ENCODE data around the gene AOPEP.
"Not testable (repeated sequence)": the region's sequence is repeated elsewhere in the genome, so short reads cannot be mapped to it uniquely, and the experiment has no call there.

Gene AOPEP

GRCh38 chr9:95003689-95004410 is 277.4 kb downstream of the AOPEP start:
- DNase-seq, result peak; percentile 61

- peak; percentile 51 for DNase-seq
These were observed 278.1 kb downstream of the AOPEP start for GRCh38 chr9:95004411-95005277.

- no peak for DNase-seq
These were observed 279.0 kb downstream of the AOPEP start for GRCh38 chr9:95005278-95006143.

GRCh38 chr9:95007226-95007869 is 280.8 kb downstream of the AOPEP start:
- DNase-seq, result peak; percentile 58

- DNase-seq, result peak; percentile 34
These were observed 281.8 kb downstream of the AOPEP start for GRCh38 chr9:95008151-95008771.

DNA sequence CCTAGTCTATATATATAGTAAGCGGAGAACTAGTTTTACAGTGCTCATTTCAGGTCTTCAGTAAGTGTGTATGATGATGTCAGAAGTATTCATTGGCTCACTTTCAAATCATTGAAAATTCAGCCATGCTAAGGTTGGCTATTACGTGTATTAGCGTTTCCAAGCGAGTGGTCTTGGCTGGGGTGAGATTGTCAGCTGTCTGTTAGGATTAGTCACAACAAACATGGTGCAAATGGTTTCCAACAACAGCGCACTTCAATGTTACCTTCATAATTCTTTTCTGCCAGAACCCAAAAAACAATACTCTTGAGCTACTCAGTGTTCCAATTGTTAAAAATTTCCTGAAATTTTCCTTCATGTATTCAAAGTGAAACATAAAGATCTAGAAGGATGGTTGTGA is 283.0 kb downstream of the AOPEP start:
- peak; percentile 43 for DNase-seq

- DNase-seq, result peak; percentile 8
These were observed 283.9 kb downstream of the AOPEP start for GRCh38 chr9:95010431-95010838.

- DNase-seq, result peak; percentile 57
These were observed 285.7 kb downstream of the AOPEP start for GRCh38 chr9:95012035-95012708.

GRCh38 chr9:95012902-95013301 is 286.4 kb downstream of the AOPEP start:
- no peak for DNase-seq

DNA sequence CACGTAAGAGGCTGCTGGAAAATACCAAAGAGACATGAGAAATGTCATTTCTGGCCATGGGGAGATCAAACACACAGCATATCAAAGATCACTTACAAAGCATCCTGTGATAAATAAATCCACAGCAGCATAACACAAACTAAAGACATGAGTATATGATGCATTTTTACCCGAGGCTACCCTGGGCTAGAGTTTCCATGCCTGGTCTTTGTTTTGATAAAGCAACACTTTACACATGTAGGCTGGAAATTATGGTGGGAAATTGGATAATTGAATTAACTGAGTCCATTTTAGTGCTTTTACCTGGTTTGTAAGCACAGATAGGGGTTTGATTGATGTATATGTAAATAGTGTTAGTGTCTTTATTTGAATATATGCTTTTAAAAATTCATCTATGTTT is 288.4 kb downstream of the AOPEP start:
- no peak for DNase-seq

- no peak for DNase-seq
These were observed 289.1 kb downstream of the AOPEP start for GRCh38 chr9:95015569-95015968.

DNA sequence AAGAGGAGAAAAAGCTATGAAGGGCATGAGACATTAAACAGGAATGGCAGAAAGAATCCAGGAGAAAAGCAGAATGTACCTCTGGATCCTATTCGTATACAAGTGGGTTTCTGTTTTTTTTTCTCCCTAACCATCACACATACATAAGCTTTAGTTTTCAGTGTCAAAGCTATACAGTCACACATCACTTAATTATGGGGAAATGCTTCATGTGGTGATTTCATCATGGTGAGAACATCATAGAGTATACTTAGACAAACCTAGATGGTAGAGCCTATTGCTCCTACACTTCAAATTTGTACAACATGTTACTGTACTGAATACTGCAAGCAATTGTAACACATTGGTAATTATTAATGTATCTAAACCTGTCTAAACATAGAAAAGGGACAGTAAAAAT is 290.6 kb downstream of the AOPEP start:
- DNase-seq, result peak; percentile 55

DNA sequence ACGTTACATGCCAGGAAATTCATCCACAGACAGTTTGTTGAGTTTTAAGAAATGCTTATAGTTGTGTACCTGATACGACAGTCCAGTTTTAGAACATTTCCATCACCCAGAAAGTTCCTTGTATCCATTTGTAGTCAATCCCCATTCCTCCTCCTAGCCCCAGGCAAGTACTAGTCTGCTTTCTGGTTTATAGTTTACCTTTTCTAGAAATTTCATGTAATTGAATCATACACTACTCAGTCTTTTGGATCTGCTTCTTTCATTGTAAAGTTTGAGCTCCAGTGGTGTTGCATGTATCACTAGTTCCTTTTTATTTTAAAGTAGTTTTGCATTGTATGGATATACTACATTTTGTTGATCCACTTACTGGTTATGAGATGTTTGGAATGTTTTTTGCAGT is 291.2 kb downstream of the AOPEP start:
- peak; percentile 19 for DNase-seq

- DNase-seq, result peak; percentile 95
These were observed 291.8 kb downstream of the AOPEP start for GRCh38 chr9:95018099-95018936.

DNA sequence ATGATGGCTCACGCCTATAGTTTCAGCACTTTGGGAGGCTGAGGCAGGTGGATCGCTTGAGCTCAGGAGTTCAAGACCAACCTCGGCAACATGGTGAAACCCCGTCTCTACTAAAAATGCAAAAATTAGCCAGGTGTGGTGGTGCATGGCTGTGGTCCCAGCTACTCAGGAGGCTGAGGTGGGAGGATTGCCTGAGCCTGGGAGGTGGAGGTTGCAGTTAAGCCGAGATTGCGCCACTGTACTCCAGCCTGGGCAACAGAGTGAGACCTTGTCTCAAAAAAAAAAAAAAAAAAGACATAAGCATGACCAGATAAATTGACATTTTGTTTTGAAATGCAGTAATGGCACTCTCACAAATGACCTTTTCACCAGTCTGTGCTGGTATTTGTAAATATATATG is 294.1 kb downstream of the AOPEP start:
- DNase-seq, result not testable (repeated sequence)

GRCh38 chr9:95021166-95021886 is 294.8 kb downstream of the AOPEP start:
- no peak for DNase-seq

DNA sequence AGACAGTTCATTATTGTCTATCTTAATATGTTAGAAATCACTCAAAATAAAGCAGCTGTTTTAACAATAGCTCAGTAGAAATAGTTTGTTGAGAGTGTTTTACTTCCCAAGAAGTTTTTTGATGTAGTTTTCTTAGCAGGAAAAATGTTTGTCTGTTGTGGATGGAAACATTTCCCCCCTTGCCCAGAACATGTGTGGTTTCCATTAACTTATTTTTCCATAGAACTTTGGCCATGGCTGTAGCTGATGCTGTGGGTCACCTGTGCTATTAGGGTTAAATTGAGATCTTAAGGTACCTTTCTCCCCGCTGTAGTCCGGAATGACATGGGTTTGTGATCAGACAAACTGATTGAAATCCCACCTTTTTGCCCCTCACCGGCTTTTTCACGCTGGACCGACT is 296.2 kb downstream of the AOPEP start:
- no peak for DNase-seq

GRCh38 chr9:95023217-95024003 is 296.9 kb downstream of the AOPEP start:
- DNase-seq, result peak; percentile 91

DNA sequence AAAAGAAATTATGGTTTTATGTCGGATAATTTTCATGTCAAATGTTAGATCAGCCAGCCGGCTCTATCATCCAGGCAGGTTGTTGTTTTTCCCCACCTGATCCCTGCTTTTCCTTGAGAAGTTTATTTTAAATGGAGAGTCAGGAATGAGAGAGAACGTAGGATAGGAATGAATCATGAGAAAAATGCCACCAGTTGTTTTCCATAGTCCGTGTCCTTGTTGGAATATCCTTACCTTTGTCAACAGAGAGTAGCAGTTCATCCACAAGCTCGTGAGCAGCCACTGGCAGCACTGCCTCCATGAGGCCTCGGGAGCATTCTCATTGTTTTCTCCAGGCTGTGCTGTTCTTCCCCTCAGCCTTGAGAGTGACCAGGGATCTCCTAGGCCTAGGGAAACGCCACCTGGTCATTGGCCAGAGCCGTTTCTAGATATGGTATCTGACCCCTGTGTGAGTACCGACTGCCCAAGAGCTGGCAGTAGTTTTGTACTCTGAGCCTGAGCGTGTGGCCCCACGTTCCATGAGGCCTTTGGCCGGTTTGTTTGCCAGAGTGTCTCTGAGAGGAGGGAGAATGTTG is 297.7 kb downstream of the AOPEP start:
- DNase-seq, result peak; percentile 29

All from fibroblast of skin of right biceps (primary cell).